OCI-LY7 (cell line): ENCODE data around the gene GPX3. TPM values are rescaled to one million over a fixed set of nuclear protein-coding genes. Genes with fewer than 3 reads are reported as not detected.

Experiments
- BruUV-seq: library from RNA; stranded (reverse); fragments of 400-500 nt; replicated peaks from 2 replicates; lab custom pipeline; 2021; lab: Mats Ljungman, UMichigan
- CTCF ChIA-PET: fragments of 300-600 bp; sonication (Branson Sonifier 250); formaldehyde crosslinking; loops from one replicate; lab custom pipeline; 2022; ENCODE audit warnings: antibody characterized with exemption; ENCODE audit not compliant: unreplicated experiment; lab: Charles Lee
- POLR2A ChIA-PET: fragments of 300-600 bp; sonication (Branson Sonifier 250); formaldehyde crosslinking; loops from one replicate; lab custom pipeline; 2022; ENCODE audit warnings: antibody characterized with exemption; lab: Charles Lee
- DNase-seq: peaks from one replicate; pipeline ENCODE4 v3.0.0-alpha.2; 2015; ENCODE audit warnings: low spot score
- H2AFZ ChIP-seq: fragments of 200-600 bp; sonication (generic), shearing (Covaris generic); 2 replicates; pipeline ENCODE4 v1.6.1; 2014; ENCODE audit warnings: mild to moderate bottlenecking, antibody characterized with exemption, low read length, moderate library complexity
- H3K27ac ChIP-seq: fragments of 200-600 bp; sonication (generic); 2 replicates; pipeline ENCODE4 v1.5.1; 2014; ENCODE audit warnings: mixed run types, low read depth, mild to moderate bottlenecking, moderate library complexity, low read length, inconsistent platforms; ENCODE audit not compliant: poor library complexity, severe bottlenecking
- H3K36me3 ChIP-seq: fragments of 200-600 bp; sonication (generic); 2 replicates; pipeline ENCODE4 v1.6.1; 2014; ENCODE audit warnings: mild to moderate bottlenecking, antibody characterized with exemption, low read length, moderate library complexity, mixed read lengths; ENCODE audit not compliant: insufficient read depth
- H3K4me1 ChIP-seq: fragments of 200-600 bp; sonication (generic); 2 replicates; pipeline ENCODE4 v1.5.1; 2014; ENCODE audit warnings: mild to moderate bottlenecking, low read length; ENCODE audit not compliant: insufficient read depth, poor library complexity, severe bottlenecking
- H3K4me2 ChIP-seq: fragments of 200-600 bp; sonication (generic); 2 replicates; pipeline ENCODE4 v1.6.1; 2014; ENCODE audit warnings: mild to moderate bottlenecking, low read length
- H3K4me3 ChIP-seq: fragments of 200-600 bp; sonication (generic); 2 replicates; pipeline ENCODE4 v1.5.1; 2014; ENCODE audit warnings: mild to moderate bottlenecking, low read depth, low read length; ENCODE audit not compliant: poor library complexity, severe bottlenecking
- H3K79me2 ChIP-seq: fragments of 200-600 bp; sonication (generic); 2 replicates; pipeline ENCODE4 v1.6.1; 2016; ENCODE audit warnings: low read depth, mild to moderate bottlenecking, low read length, moderate library complexity, mixed read lengths; ENCODE audit not compliant: insufficient read depth
- H3K9me2 ChIP-seq: fragments of 200-600 bp; sonication (generic); 2 replicates; pipeline ENCODE4 v1.6.1; 2016; ENCODE audit warnings: mild to moderate bottlenecking, low read length, mixed read lengths; ENCODE audit not compliant: insufficient read depth
- H3K9me3 ChIP-seq: fragments of 200-600 bp; sonication (generic); 2 replicates; pipeline ENCODE4 v1.6.1; 2014; ENCODE audit warnings: mild to moderate bottlenecking, mixed run types, low read length, mixed read lengths
- H4K20me1 ChIP-seq: fragments of 200-600 bp; sonication (generic); 2 replicates; pipeline ENCODE4 v1.6.1; 2014; ENCODE audit warnings: mild to moderate bottlenecking, antibody characterized with exemption, low read length, moderate library complexity, mixed read lengths; ENCODE audit not compliant: insufficient read depth
- CTCF ChIP-seq: fragments of 200-600 bp; sonication (generic); conservative IDR thresholded peaks from 2 replicates; pipeline ENCODE4 v1.5.1; 2014; ENCODE audit warnings: mild to moderate bottlenecking, antibody characterized with exemption, low read length, moderate library complexity, mixed read lengths
- EZH2phosphoT487 ChIP-seq: fragments of 200-600 bp; sonication (generic); IDR thresholded peaks from 2 replicates; pipeline ENCODE4 v1.6.1; 2018; ENCODE audit warnings: low read depth, borderline replicate concordance, mild to moderate bottlenecking, mixed run types, antibody characterized with exemption, low read length, moderate library complexity, mixed read lengths
- intact Hi-C: fragments of 100-400 bp; cut with micrococcal nuclease; formaldehyde crosslinking; loops from one replicate; pipeline ENCODE4 v1.10.0; 2022; ENCODE audit not compliant: unreplicated experiment
- total RNA-seq, 2 experiments: library from RNA; depleted of rRNA in 1 of 2; stranded (reverse); fragments of >200 nt in 1 of 2; shearing (Covaris generic) in 1 of 2; gene quantifications; 2 replicates each; pipeline ENCODE4 v1.2.3, GENCODE V29; 2014 to 2022

Gene GPX3
- total RNA-seq, 2 experiments from 2014 or later = not detected

- Histone ChIP-seq H3K79me2 (no peaks in the 10 kb centered on the region), H3K4me3 (no peak overlapping the region), H3K36me3 (peaks cover 87% of the 10 kb centered on the region), H2AFZ (no peak overlapping the region), H3K9me2 (no peaks in the 10 kb centered on the region), H3K4me1 (peaks cover 7% of the 10 kb centered on the region), H4K20me1 (no peaks in the 10 kb centered on the region), H3K4me2 (no peak overlapping the region), H3K27ac (no peak overlapping the region), H3K9me3 (no peaks in the 10 kb centered on the region)
- TF ChIP-seq CTCF (peak; percentile 81), EZH2phosphoT487 (no peak)
- BruUV-seq = no TSS peak
- peak; percentile 37 for DNase-seq
- intact Hi-C loops = no loop called here
- ChIA-PET POLR2A (interaction anchor here (0.8 kb wide), 1 partner anchor 120 kb away, joined by 7 read pairs; no protein-coding TSS in a partner anchor), CTCF (interaction anchor here (1.1 to 2.4 kb wide), 3 partner anchors 13 to 118 kb away, joined by 3 to 9 read pairs (median 5); no protein-coding TSS in a partner anchor)
Measured at GRCh38 chr5:151047814-151048425, 27.5 kb downstream of the GPX3 start.

GRCh38 chr5:151048526-151048925 lies 28.1 kb downstream of the GPX3 start:
- no peaks in the 10 kb centered on the region for H4K20me1 ChIP-seq
- peaks cover 7% of the 10 kb centered on the region for H3K4me1 ChIP-seq
- no TSS peak for BruUV-seq
- TF ChIP-seq EZH2phosphoT487 (no peak), CTCF (no peak)
- H2AFZ ChIP-seq = no peak overlapping the region
- intact Hi-C loops = no loop called here
- H3K79me2 ChIP-seq = no peaks in the 10 kb centered on the region
- no peak overlapping the region for H3K4me2 ChIP-seq
- H3K9me2 ChIP-seq = no peaks in the 10 kb centered on the region
- H3K4me3 ChIP-seq = no peak overlapping the region
- H3K27ac ChIP-seq = no peak overlapping the region
- H3K9me3 ChIP-seq = no peaks in the 10 kb centered on the region
- no peak for DNase-seq
- peaks cover 81% of the 10 kb centered on the region for H3K36me3 ChIP-seq
- ChIA-PET POLR2A (interaction anchor here (0.8 to 1.5 kb wide), 4 partner anchors 33 to 120 kb away, joined by 3 to 7 read pairs (median 4); no protein-coding TSS in a partner anchor), CTCF (interaction anchor here (0.6 to 2.4 kb wide), 7 partner anchors 9 to 117 kb away, joined by 3 to 9 read pairs (median 3); partner anchors contain the start of gene TNIP1)
